RWPE2 (cell line): ENCODE data around the gene COL11A2.

Experiments
- ATAC-seq: fragments of 200-7000 bp; cut with Tn5 transposase; 3 replicates; pipeline ENCODE4 v1.9.1; 2021; ENCODE audit warnings: low read depth
- DNase-seq: peaks from one replicate; pipeline ENCODE4 v3.0.0-alpha.2; 2020; ENCODE audit warnings: low spot score
- H3K27ac ChIP-seq: fragments of 450-650 bp; 2 replicates; pipeline ENCODE4 v1.5.1; 2017; ENCODE audit warnings: mild to moderate bottlenecking; ENCODE audit not compliant: poor library complexity, severe bottlenecking
- H3K27me3 ChIP-seq: fragments of 250-450 bp; sonication (Bioruptor Pico); 2 replicates; pipeline ENCODE4 v1.5.1; 2021; ENCODE audit warnings: mild to moderate bottlenecking, moderate library complexity; ENCODE audit not compliant: insufficient read depth, poor library complexity, severe bottlenecking
- H3K36me3 ChIP-seq: fragments of 250-450 bp; sonication (Bioruptor Pico); 2 replicates; pipeline ENCODE4 v1.5.1; 2020; ENCODE audit warnings: low read depth, mild to moderate bottlenecking, moderate library complexity
- H3K4me1 ChIP-seq: fragments of 250-450 bp; sonication (Bioruptor Pico); 2 replicates; pipeline ENCODE4 v1.5.1; 2021; ENCODE audit warnings: mild to moderate bottlenecking, moderate library complexity; ENCODE audit not compliant: insufficient read depth, poor library complexity, severe bottlenecking
- H3K4me3 ChIP-seq: fragments of 250-450 bp; sonication (Bioruptor Pico); 2 replicates; pipeline ENCODE4 v1.5.1; 2021; ENCODE audit warnings: mild to moderate bottlenecking, moderate library complexity; ENCODE audit not compliant: severe bottlenecking
- H3K9me3 ChIP-seq: fragments of 250-450 bp; sonication (Bioruptor Pico); 2 replicates; pipeline ENCODE4 v1.5.1; 2021; ENCODE audit warnings: mild to moderate bottlenecking, moderate library complexity; ENCODE audit not compliant: severe bottlenecking
- TF ChIP-seq, protein P1 (sequence below): fragments of 450-650 bp; IDR thresholded peaks from one replicate; pipeline ENCODE4 v1.5.1; 2017; ENCODE audit warnings: mild to moderate bottlenecking, moderate library complexity; ENCODE audit not compliant: poor library complexity, severe bottlenecking

The COL11A2 gene

DNA sequence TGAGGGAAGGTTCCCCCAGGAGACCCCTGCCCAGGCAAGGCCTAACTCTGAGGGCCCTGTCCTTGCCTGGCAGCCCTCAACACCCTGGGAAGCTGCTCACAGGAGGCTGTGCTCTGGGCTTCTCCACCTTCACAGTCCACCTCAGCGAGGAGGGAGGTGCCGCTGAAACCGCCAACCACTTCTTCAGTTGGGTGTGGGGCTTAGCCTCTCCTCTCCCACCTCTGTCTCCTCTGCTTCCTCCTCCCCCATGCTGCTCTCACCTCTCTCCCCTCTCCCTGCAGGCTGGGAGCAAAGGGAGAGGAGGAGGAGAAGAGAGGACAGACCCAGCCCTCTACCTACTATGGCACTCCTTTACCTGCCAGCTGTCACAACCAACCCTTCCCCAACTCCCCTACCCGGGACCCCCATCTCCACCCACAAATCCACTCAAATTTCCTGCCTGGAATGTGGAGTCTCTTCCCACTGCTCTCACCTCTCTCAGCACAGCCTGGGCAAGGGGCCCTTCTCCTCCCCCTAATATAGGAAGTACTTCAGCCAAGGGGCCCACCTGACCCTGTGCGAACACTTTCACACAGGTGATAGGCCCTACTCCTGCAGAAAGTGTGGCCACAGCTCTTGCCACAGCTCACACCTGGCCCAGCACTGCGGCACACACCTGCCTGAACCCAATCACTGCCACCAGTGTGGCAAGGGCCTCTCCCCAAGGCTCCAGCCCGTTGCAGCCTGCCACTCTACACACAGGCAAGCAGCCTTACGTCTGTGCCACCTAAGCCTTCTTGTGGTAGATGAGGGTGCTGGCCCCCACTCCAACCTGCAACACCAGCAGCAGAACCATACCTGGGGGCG, 23.2 kb upstream of the COL11A2 start:
- Histone ChIP-seq H3K27ac (no peak overlapping the region), H3K36me3 (peaks cover 3% of the 10 kb centered on the region; the same call in 1 of the 2 replicates), H3K27me3 (no peaks in the 10 kb centered on the region), H3K4me1 (peaks cover 7% of the 10 kb centered on the region), H3K4me3 (no peak overlapping the region), H3K9me3 (no peaks in the 10 kb centered on the region)
- DNase-seq (no peak), ATAC-seq (no peak)
- TF ChIP-seq, protein P1, sequence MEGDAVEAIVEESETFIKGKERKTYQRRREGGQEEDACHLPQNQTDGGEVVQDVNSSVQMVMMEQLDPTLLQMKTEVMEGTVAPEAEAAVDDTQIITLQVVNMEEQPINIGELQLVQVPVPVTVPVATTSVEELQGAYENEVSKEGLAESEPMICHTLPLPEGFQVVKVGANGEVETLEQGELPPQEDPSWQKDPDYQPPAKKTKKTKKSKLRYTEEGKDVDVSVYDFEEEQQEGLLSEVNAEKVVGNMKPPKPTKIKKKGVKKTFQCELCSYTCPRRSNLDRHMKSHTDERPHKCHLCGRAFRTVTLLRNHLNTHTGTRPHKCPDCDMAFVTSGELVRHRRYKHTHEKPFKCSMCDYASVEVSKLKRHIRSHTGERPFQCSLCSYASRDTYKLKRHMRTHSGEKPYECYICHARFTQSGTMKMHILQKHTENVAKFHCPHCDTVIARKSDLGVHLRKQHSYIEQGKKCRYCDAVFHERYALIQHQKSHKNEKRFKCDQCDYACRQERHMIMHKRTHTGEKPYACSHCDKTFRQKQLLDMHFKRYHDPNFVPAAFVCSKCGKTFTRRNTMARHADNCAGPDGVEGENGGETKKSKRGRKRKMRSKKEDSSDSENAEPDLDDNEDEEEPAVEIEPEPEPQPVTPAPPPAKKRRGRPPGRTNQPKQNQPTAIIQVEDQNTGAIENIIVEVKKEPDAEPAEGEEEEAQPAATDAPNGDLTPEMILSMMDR = no peak

DNA sequence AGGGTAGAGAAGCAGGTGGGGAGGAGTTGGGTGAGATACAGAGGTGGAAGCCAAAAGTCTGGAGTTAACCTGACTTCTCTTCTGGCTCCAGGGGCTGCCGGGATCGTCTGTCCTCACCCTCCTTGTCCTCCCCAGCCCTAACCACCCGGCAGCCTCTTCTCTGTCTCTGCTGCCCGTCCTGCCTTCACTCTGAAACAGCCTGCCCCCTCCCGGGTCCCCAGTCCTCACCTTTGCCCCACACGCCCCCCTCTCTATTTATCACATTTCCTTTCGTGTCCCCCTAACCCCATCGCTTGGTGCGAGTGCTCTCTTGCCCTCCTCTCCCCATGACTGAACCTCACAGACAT, 21.7 kb upstream of the COL11A2 start:
- H3K36me3 ChIP-seq = peaks cover 17% of the 10 kb centered on the region
- peak overlapping the region; percentile 29 for H3K4me3 ChIP-seq
- TF ChIP-seq, protein P1 = no peak
- peaks cover 7% of the 10 kb centered on the region for H3K4me1 ChIP-seq
- no peaks in the 10 kb centered on the region for H3K27me3 ChIP-seq
- H3K9me3 ChIP-seq = no peaks in the 10 kb centered on the region
- H3K27ac ChIP-seq = no peak overlapping the region
- ATAC-seq (no peak; the same call in 2 of the 3 replicates), DNase-seq (peak; percentile 41)

DNA sequence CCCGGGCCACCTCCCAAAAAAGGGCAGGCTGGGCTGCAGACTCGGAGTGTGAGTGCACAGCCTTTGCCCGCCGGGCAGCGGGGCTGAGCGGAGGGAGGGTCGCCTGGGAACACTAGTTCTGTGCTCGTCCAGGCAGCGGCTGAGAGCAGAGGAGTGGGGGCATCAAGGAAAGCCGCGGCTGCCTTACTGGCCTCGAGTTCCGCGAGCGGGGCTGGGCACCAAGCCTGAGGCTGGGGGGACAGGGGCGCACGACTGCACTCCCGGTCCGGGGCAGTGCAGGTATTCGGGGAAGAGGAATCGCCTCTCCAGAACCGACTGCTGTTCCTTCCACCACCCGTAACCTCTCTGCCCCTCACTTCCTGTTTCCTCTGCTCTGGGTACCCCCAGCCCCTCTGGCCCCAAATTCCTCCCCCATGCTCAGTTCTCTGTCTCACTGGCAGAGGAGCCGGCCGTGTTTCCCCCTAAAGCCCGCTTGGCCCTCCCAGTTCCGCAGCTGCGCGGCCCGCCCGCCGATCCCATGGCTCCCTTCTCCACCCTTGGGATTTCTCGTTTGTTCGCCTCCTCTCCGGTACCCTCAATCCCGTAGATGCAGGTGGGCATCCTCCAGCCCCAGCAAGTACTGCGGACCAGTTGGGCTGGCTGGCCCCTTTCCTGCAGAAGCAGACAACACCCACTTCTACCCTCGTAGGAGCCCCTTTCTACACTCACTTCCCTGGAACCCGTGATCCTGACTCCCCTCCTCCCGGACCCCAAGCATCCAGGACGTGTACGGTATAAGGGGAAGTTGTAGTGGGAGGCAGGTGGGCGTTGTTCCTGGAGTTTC, 21.1 kb upstream of the COL11A2 start:
- TF ChIP-seq, protein P1 = no peak
- Histone ChIP-seq H3K27ac (no peak overlapping the region), H3K27me3 (no peaks in the 10 kb centered on the region), H3K9me3 (no peaks in the 10 kb centered on the region), H3K36me3 (peaks cover 17% of the 10 kb centered on the region), H3K4me1 (peaks cover 7% of the 10 kb centered on the region), H3K4me3 (peak overlapping the region; percentile 29)
- ATAC-seq (peak; percentile 52), DNase-seq (peak; percentile 56)

DNA sequence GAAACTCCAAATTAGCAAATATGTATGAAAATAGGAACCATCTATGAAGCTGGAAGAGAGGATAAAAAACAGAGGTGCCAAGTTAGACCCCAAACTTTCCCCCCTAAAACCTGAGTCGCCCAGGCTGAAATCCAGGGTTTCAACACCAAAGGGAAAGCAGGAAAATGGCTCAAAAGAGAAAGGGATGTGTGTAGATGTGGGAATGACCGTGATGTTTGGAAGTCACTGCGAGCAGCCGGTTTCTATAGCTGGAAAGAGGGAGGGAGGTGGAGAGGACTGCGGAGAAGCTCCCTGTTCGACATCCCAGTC, 20.5 kb upstream of the COL11A2 start:
- peaks cover 7% of the 10 kb centered on the region for H3K4me1 ChIP-seq
- H3K27me3 ChIP-seq = no peaks in the 10 kb centered on the region
- H3K9me3 ChIP-seq = no peaks in the 10 kb centered on the region
- H3K4me3 ChIP-seq = peak overlapping the region; percentile 29
- DNase-seq (no peak), ATAC-seq (no peak)
- peaks cover 17% of the 10 kb centered on the region for H3K36me3 ChIP-seq
- TF ChIP-seq, protein P1 = no peak
- H3K27ac ChIP-seq = no peak overlapping the region
